Endothelial cell (in vitro differentiated cells): ENCODE data around the gene LRBA. TPM values are rescaled to one million over a fixed set of nuclear protein-coding genes. Genes with fewer than 3 reads are reported as not detected.

Source experiments
- DNase-seq: peaks from one replicate; pipeline ENCODE4 v3.0.0; 2021; ENCODE audit warnings: low spot score
- H3K27ac Mint-ChIP-seq: one replicate; pipeline ENCODE4 v1.8.0; 2021; ENCODE audit warnings: mixed read lengths, inconsistent platforms; ENCODE audit not compliant: unreplicated experiment
- H3K27me3 Mint-ChIP-seq: one replicate; pipeline ENCODE4 v1.8.0; 2021; ENCODE audit warnings: mild to moderate bottlenecking, moderate library complexity, mixed read lengths, inconsistent platforms; ENCODE audit not compliant: unreplicated experiment
- H3K36me3 Mint-ChIP-seq: one replicate; pipeline ENCODE4 v1.8.0; 2021; ENCODE audit warnings: mild to moderate bottlenecking, low read depth, mixed read lengths, inconsistent platforms; ENCODE audit not compliant: unreplicated experiment
- H3K4me1 Mint-ChIP-seq: one replicate; pipeline ENCODE4 v1.8.0; 2021; ENCODE audit warnings: mild to moderate bottlenecking, mixed read lengths, inconsistent platforms; ENCODE audit not compliant: unreplicated experiment
- H3K4me3 Mint-ChIP-seq: one replicate; pipeline ENCODE4 v1.8.0; 2021; ENCODE audit warnings: mild to moderate bottlenecking, mixed read lengths, inconsistent platforms; ENCODE audit not compliant: unreplicated experiment
- H3K9me3 Mint-ChIP-seq: one replicate; pipeline ENCODE4 v1.8.0; 2021; ENCODE audit warnings: mixed read lengths, inconsistent platforms; ENCODE audit not compliant: unreplicated experiment
- total RNA-seq: library from RNA; stranded (reverse); fragmentation: NEBNext Ultra II Directional; extraction: Animal tissue kit (Norgen Biotek cat#: 25700); gene quantifications from one replicate; pipeline ENCODE4 v1.2.1, GENCODE V29; 2021; ENCODE audit not compliant: unreplicated experiment
- TF ChIP-seq, protein P1 (sequence below): fragments of 200-600 bp; sonication (generic); IDR thresholded peaks from one replicate; pipeline ENCODE4 v1.5.0; 2021; ENCODE audit warnings: antibody characterized with exemption; ENCODE audit not compliant: unreplicated experiment

The LRBA gene
- total RNA-seq, 1 donor from 2014 or later = 44.3 TPM

DNA sequence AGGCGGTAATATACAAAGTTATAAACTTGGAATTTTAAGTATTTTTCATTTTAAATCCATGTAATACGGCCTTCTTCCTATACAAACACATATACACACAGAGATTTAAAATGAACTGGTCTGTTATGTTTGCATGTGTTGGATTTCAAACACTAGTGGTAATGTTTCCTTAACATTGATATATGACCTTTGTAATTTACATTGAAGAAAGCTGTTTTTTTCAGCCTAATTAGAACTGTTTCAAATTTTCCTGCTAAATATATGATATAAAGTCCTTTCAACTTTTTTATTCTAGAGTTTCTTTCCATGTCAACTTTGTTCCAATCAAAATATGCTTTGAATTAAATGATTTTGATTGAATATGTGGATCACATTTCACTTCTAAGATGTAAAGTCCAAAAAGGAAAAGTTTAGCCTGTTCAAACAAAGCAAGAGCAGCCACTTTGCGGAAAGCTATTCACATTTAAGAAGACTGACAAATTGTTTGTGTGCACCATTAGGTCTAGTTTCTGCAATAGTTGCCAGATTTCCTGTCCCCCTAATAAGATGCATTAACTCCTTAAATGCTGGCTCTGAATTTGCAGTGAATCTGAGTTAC lies 659.1 kb downstream of the LRBA start:
- Mint-ChIP-seq H3K4me1 (peaks cover 3% of the 10 kb centered on the region), H3K27ac (no peak overlapping the region), H3K9me3 (no peaks in the 10 kb centered on the region), H3K4me3 (no peak overlapping the region), H3K36me3 (no peaks in the 10 kb centered on the region), H3K27me3 (no peaks in the 10 kb centered on the region)
- TF ChIP-seq, protein P1, sequence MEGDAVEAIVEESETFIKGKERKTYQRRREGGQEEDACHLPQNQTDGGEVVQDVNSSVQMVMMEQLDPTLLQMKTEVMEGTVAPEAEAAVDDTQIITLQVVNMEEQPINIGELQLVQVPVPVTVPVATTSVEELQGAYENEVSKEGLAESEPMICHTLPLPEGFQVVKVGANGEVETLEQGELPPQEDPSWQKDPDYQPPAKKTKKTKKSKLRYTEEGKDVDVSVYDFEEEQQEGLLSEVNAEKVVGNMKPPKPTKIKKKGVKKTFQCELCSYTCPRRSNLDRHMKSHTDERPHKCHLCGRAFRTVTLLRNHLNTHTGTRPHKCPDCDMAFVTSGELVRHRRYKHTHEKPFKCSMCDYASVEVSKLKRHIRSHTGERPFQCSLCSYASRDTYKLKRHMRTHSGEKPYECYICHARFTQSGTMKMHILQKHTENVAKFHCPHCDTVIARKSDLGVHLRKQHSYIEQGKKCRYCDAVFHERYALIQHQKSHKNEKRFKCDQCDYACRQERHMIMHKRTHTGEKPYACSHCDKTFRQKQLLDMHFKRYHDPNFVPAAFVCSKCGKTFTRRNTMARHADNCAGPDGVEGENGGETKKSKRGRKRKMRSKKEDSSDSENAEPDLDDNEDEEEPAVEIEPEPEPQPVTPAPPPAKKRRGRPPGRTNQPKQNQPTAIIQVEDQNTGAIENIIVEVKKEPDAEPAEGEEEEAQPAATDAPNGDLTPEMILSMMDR = no peak
- no peak for DNase-seq

DNA sequence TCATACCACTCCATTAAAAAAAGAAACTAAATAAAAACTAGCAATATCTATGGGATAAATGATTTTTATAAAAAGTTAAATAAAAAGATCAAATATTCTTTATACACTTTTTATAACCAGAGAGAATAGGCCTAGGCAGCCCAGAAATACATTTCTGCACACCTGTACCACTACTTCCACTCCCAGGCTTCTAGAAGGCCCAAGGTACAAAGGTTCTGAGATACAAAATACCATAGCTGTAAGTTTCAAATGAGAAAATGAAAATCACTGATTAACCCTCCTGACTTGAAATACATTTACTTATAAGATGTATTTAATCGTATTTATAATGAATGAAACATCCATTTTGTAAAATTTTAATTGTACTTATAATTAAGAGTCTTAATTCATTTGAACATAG lies 659.7 kb downstream of the LRBA start:
- no peaks in the 10 kb centered on the region for H3K36me3 Mint-ChIP-seq
- no peaks in the 10 kb centered on the region for H3K27me3 Mint-ChIP-seq
- TF ChIP-seq, protein P1 = no peak
- H3K4me3 Mint-ChIP-seq = no peak overlapping the region
- H3K4me1 Mint-ChIP-seq = peaks cover 3% of the 10 kb centered on the region
- no peaks in the 10 kb centered on the region for H3K9me3 Mint-ChIP-seq
- H3K27ac Mint-ChIP-seq = no peak overlapping the region
- DNase-seq = no peak

DNA sequence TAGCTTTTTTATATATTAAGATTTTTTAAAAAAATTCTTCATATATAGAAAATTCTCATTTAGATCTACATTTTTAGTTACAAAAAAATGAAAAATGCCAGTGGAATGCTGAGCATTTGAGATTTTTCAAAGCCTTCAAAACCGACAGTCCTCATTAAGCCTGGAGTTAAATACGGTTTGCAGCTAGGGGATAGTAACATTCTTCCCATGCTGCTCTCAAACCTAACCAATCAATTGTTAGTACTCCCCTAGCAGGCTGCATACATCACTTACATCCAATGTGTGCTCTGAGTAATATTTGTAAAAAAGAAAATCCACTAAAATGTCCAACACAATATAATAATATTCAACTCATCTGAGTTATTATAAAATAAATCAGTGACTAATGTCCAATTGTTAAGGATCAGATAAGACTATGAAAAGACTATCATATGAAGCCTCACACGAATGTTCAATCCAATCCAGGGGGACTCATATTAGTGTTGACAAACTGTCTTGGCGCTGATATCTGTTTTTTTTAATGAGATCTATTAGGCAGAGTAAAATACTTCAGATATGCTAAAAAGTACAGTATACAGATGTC lies 660.8 kb downstream of the LRBA start:
- TF ChIP-seq, protein P1 = no peak
- Mint-ChIP-seq H3K27ac (no peak overlapping the region), H3K36me3 (no peaks in the 10 kb centered on the region), H3K9me3 (no peaks in the 10 kb centered on the region), H3K4me3 (no peak overlapping the region), H3K27me3 (no peaks in the 10 kb centered on the region), H3K4me1 (peaks cover 3% of the 10 kb centered on the region)
- DNase-seq = no peak

DNA sequence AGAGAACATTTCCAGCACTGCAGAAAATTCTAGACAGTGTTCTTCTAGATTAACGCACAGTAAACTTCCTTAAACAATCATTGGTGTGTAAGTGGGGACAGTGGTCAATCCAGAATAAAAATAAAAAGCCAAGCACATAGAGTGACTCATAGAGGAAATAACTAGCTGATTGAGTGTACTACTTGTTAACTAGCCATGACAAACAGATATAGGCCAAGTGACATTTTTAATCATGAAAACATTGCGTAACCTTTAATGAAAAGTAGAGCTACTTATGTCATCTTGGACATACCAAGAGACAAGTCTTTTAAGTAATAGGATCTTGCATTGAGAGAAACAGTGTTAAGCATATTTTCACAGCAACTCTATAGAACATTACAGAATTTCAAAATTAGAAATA lies 667.0 kb downstream of the LRBA start:
- Mint-ChIP-seq H3K27me3 (no peaks in the 10 kb centered on the region), H3K27ac (no peak overlapping the region), H3K4me3 (no peak overlapping the region), H3K36me3 (no peaks in the 10 kb centered on the region), H3K4me1 (no peaks in the 10 kb centered on the region), H3K9me3 (no peaks in the 10 kb centered on the region)
- TF ChIP-seq, protein P1 = no peak
- DNase-seq = no peak

DNA sequence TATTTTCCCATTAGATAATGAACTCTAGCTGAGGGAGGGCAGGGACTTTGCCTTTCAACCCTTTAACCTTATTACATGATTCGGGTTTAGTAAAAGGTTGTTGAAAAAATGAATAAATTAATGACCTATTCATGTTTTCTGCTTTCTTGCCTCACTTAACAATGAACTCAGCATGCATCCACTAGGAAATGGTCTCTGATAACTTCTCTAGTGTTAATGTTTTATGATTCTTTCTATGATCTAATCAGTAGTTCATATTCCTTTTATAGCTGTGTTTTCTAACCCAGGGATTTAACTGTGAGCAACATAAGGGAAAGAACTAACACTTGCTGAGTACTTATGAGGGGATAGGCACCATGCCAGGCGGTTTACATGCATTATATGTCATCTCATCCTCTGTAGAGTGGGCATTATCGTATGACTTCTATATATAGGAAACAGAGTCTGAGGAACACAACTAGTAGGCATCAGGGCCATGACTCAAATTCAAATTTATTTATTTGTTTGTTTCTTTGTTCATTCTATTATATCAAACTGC lies 669.8 kb downstream of the LRBA start:
- Mint-ChIP-seq H3K36me3 (no peaks in the 10 kb centered on the region), H3K4me1 (no peaks in the 10 kb centered on the region), H3K9me3 (no peaks in the 10 kb centered on the region), H3K4me3 (no peak overlapping the region), H3K27ac (no peak overlapping the region), H3K27me3 (no peaks in the 10 kb centered on the region)
- TF ChIP-seq, protein P1 = no peak
- no peak for DNase-seq
